Vagina (tissue), 2 donors: Measurements from ENCODE around the gene NR4A1.

Source experiments
- POLR2A ChIP-seq, 2 donors: fragments of 450-650 bp; IDR thresholded peaks; one replicate each; pipeline ENCODE4 v1.6.1; 2017; ENCODE audit warnings: antibody characterized with exemption in 2 of 2, mild to moderate bottlenecking in 2 of 2, moderate library complexity in 2 of 2
- TF ChIP-seq, protein P1 (sequence below), 3 experiments: fragments of 450-650 bp in 2 of 3; fragments of 200-600 bp in 1 of 3; sonication (generic) in 1 of 3; IDR thresholded peaks; one replicate each; pipeline ENCODE4 v1.5.1; 2017 to 2019; ENCODE audit warnings: antibody characterized with exemption in 3 of 3, mild to moderate bottlenecking in 2 of 3, moderate library complexity in 2 of 3

DNA sequence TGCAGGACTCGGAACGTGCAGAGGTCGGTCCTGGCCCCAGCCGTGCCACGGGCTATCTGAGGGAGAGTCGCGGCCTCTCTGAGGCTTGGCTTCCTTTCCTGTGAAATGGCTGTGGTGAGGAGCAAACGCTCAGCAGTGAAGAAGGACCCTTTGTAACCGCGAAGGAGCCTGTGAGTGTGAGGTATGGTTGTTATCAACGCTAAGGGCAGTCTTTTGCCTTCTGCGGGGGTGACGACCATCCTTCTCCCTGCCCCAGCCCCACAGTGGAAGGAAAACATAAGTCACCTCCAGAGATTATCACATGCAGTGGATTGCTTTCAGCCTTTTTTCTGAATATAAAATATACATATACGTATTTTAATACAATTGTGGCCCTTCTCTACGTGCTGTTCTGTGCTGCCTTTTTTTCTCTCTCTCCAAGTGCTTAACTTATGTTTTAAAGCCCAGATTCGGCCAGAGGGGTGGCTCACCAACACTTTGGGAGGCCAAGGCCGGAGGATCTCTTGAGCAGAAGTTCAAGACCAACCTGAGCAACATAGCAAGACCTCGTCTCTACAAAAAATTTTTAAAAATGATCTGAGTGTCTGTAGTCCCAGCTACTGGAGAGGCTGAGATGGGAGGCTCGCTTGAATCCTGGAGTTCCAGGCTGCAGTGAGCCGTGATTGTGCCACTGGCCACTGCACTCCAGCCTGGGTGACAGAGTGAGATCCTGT is 27.1 kb upstream of the NR4A1 start:
- TF ChIP-seq, protein P1, sequence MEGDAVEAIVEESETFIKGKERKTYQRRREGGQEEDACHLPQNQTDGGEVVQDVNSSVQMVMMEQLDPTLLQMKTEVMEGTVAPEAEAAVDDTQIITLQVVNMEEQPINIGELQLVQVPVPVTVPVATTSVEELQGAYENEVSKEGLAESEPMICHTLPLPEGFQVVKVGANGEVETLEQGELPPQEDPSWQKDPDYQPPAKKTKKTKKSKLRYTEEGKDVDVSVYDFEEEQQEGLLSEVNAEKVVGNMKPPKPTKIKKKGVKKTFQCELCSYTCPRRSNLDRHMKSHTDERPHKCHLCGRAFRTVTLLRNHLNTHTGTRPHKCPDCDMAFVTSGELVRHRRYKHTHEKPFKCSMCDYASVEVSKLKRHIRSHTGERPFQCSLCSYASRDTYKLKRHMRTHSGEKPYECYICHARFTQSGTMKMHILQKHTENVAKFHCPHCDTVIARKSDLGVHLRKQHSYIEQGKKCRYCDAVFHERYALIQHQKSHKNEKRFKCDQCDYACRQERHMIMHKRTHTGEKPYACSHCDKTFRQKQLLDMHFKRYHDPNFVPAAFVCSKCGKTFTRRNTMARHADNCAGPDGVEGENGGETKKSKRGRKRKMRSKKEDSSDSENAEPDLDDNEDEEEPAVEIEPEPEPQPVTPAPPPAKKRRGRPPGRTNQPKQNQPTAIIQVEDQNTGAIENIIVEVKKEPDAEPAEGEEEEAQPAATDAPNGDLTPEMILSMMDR (IDR thresholded peaks at IDR 0.05), result no peak
- no peak for TF ChIP-seq POLR2A (IDR thresholded peaks at IDR 0.05)
